ENCODE data around the gene ATP2C2.

DNA sequence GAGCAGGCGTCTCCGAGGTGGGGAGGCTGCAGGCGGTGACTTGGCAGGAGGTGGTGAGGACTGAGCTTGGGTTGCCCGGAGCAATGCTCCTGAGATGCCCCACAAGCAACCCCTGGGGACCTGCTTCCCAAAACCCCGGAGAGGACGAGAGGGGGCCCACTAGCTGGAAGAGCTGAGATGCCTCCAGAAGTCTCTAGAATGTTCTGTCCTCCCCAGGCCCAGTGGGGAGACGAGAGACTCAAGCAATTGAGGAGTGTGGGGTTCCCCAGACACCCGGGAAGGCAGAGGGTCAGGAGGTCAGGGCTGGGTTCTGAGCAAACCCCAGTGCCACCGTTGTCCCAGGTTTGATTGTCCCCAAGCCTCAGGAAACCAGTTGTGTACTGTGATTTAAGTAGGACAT is 21.2 kb upstream of the ATP2C2 start:
- TF ChIP-seq POLR2A (IDR thresholded peaks at IDR 0.05; ENCODE audit: low read depth, low read length) (no peak), POLR2AphosphoS5 (IDR thresholded peaks at IDR 0.05; ENCODE audit: low read depth, low read length) (no peak), PAX5 (IDR thresholded peaks at IDR 0.05; ENCODE audit: insufficient read depth, low read length, severe bottlenecking) (no peak), SPI1 (IDR thresholded peaks at IDR 0.05; ENCODE audit: low read depth, low read length) (no peak)
